Smooth muscle cell (in vitro differentiated cells): Measurements from ENCODE around the gene ZYG11B. TPM values are rescaled to one million over a fixed set of nuclear protein-coding genes. Genes with fewer than 3 reads are reported as not detected.

ENCODE experiments used
- DNase-seq: peaks from one replicate; lab custom pipeline; 2025; ENCODE audit not compliant: unreplicated experiment; lab: John Stamatoyannopoulos, UW
- H2AFZ ChIP-seq: fragments of 200-600 bp; sonication (generic); 2 replicates; pipeline ENCODE4 v1.6.0; 2016; ENCODE audit warnings: antibody characterized with exemption, low read depth, mild to moderate bottlenecking
- H3F3A ChIP-seq: fragments of 200-600 bp; sonication (generic); 2 replicates; pipeline ENCODE4 v1.6.0; 2017; ENCODE audit warnings: antibody characterized with exemption, low read depth
- H3K27ac ChIP-seq: fragments of 200-600 bp; sonication (generic); 2 replicates; pipeline ENCODE4 v1.5.1; 2016; ENCODE audit warnings: low read depth, mild to moderate bottlenecking
- H3K27me3 ChIP-seq: fragments of 200-600 bp; sonication (generic); 2 replicates; pipeline ENCODE4 v1.6.1; 2016; ENCODE audit warnings: low read depth, mild to moderate bottlenecking
- H3K36me3 ChIP-seq: fragments of 200-600 bp; sonication (generic); 2 replicates; pipeline ENCODE4 v1.5.1; 2016; ENCODE audit warnings: low read depth
- H3K4me1 ChIP-seq: fragments of 200-600 bp; sonication (generic); 2 replicates; pipeline ENCODE4 v1.5.1; 2016; ENCODE audit warnings: low read depth
- H3K4me2 ChIP-seq: fragments of 200-600 bp; sonication (generic); 2 replicates; pipeline ENCODE4 v1.6.0; 2016; ENCODE audit warnings: mild to moderate bottlenecking
- H3K4me3 ChIP-seq: fragments of 200-600 bp; sonication (generic); 2 replicates; pipeline ENCODE4 v1.5.1; 2016; ENCODE audit warnings: mild to moderate bottlenecking
- H3K79me2 ChIP-seq: fragments of 200-600 bp; sonication (generic); 2 replicates; pipeline ENCODE4 v1.6.0; 2016; ENCODE audit warnings: low read depth, mild to moderate bottlenecking
- H3K9ac ChIP-seq: fragments of 200-600 bp; sonication (generic); 2 replicates; pipeline ENCODE4 v1.6.0; 2016; ENCODE audit warnings: low read depth
- H3K9me3 ChIP-seq: fragments of 200-600 bp; sonication (generic); replicated peaks from 2 replicates; pipeline ENCODE4 v1.5.1; 2016; ENCODE audit warnings: low read depth
- H4K20me1 ChIP-seq: fragments of 200-600 bp; sonication (generic); 2 replicates; pipeline ENCODE4 v1.6.0; 2016; ENCODE audit warnings: low read depth
- CTCF ChIP-seq: fragments of 200-600 bp; sonication (generic); IDR thresholded peaks from 2 replicates; pipeline ENCODE4 v1.5.1; 2017; ENCODE audit warnings: borderline replicate concordance, mild to moderate bottlenecking, antibody characterized with exemption; ENCODE audit not compliant: insufficient read depth, poor library complexity, severe bottlenecking
- WGBS: methylation state at CpG from one replicate; pipeline ENCODE4 v1.1.7; 2016; ENCODE audit warnings: low lambda C conversion rate; 5-methylcytosine and 5-hydroxymethylcytosine counted together
- polyA plus RNA-seq: library from polyadenylated mRNA; unstranded; fragments of >200 nt; fragmentation: Nextera tagmentation; extraction: Ambion mirVana; gene quantifications from 2 replicates; pipeline ENCODE4 v1.2.1, GENCODE V29; 2016
- total RNA-seq: library from RNA; depleted of rRNA; stranded (reverse); fragments of >200 nt; gene quantifications from 2 replicates; pipeline ENCODE4 v1.2.3, GENCODE V29; 2014

The ZYG11B gene
- total and polyA plus RNA-seq, 2 experiments from 2014 or later, result 8.8 to 36.0 TPM

- no peaks in the 10 kb centered on the region for H3K4me1 ChIP-seq
- H3K9ac ChIP-seq, result no peak overlapping the region
- DNase-seq, result no peak
- no peaks in the 10 kb centered on the region for H3K27me3 ChIP-seq
- H4K20me1 ChIP-seq, result no peaks in the 10 kb centered on the region
- no peak overlapping the region for H3K4me3 ChIP-seq
- no peaks in the 10 kb centered on the region for H3F3A ChIP-seq
- H3K79me2 ChIP-seq, result no peaks in the 10 kb centered on the region
- no peak for TF ChIP-seq CTCF
- H2AFZ ChIP-seq, result no peak overlapping the region
- no peak overlapping the region for H3K4me2 ChIP-seq
- H3K9me3 ChIP-seq, result no peaks in the 10 kb centered on the region
- 94% methylated on average over 4 of the region's 4 CpGs for WGBS
- no peak overlapping the region for H3K27ac ChIP-seq
- H3K36me3 ChIP-seq, result no peaks in the 10 kb centered on the region
Measured at GRCh38 chr1:52856026-52856425, 129.8 kb downstream of the ZYG11B start.

- Histone ChIP-seq H2AFZ (no peak overlapping the region), H3K4me1 (no peaks in the 10 kb centered on the region), H3K27ac (no peak overlapping the region), H3K4me2 (no peak overlapping the region), H4K20me1 (no peaks in the 10 kb centered on the region), H3K79me2 (no peaks in the 10 kb centered on the region), H3K4me3 (no peak overlapping the region), H3K27me3 (no peaks in the 10 kb centered on the region), H3K36me3 (no peaks in the 10 kb centered on the region), H3K9me3 (no peaks in the 10 kb centered on the region), H3K9ac (no peak overlapping the region), H3F3A (no peaks in the 10 kb centered on the region)
- no peak for TF ChIP-seq CTCF
- 91% methylated on average over 4 of the region's 4 CpGs for WGBS
- no peak for DNase-seq
Measured at GRCh38 chr1:52857443-52857842, 131.2 kb downstream of the ZYG11B start.

GRCh38 chr1:52862666-52863458 is 136.6 kb downstream of the ZYG11B start:
- no peaks in the 10 kb centered on the region for H3K79me2 ChIP-seq
- H3F3A ChIP-seq, result no peaks in the 10 kb centered on the region
- TF ChIP-seq CTCF, result no peak
- no peaks in the 10 kb centered on the region for H3K9me3 ChIP-seq
- H3K4me3 ChIP-seq, result no peak overlapping the region
- H3K4me2 ChIP-seq, result no peak overlapping the region
- H3K4me1 ChIP-seq, result no peaks in the 10 kb centered on the region
- H3K27ac ChIP-seq, result no peak overlapping the region
- no peaks in the 10 kb centered on the region for H3K27me3 ChIP-seq
- no peaks in the 10 kb centered on the region for H4K20me1 ChIP-seq
- no peak for DNase-seq
- 76% methylated on average over 2 of the region's 2 CpGs for WGBS
- no peaks in the 10 kb centered on the region for H3K36me3 ChIP-seq
- H3K9ac ChIP-seq, result no peak overlapping the region
- H2AFZ ChIP-seq, result no peak overlapping the region
